Stimulated activated naive B cell treated with anti-CD40 and anti-IgM and Interleukin-4, amounts not matched to agents 10 μg/mL and 1 μg/mL and 100 μg/mL, for 72 hours (primary cell): ENCODE results near the gene RGS7.
"Not testable (repeated sequence)": the region's sequence is repeated elsewhere in the genome, so short reads cannot be mapped to it uniquely, and the experiment has no call there.

ENCODE experiments used
- ATAC-seq, 2 donors: fragments of 150-1000 bp; cut with Tn5 transposase; replicated peaks; 2 replicates each; pipeline ENCODE4 v1.10.0; 2021; ENCODE audit warnings: moderate library complexity in 1 of 2
- DNase-seq: peaks from one replicate; pipeline ENCODE4 v3.0.0; 2021
- H3K27ac Mint-ChIP-seq: one replicate; pipeline ENCODE4 v1.8.0; 2022; ENCODE audit warnings: mild to moderate bottlenecking, mixed read lengths
- H3K27me3 Mint-ChIP-seq, 2 donors: one replicate each; pipeline ENCODE4 v1.8.0; 2022; ENCODE audit warnings: mixed read lengths in 2 of 2
- H3K36me3 Mint-ChIP-seq, 2 donors: one replicate each; pipeline ENCODE4 v1.8.0; 2022; ENCODE audit warnings: mixed read lengths in 2 of 2, mild to moderate bottlenecking in 1 of 2
- H3K4me1 Mint-ChIP-seq, 2 donors: one replicate each; pipeline ENCODE4 v1.8.0; 2022; ENCODE audit warnings: mixed read lengths in 2 of 2, mild to moderate bottlenecking in 1 of 2
- H3K4me3 Mint-ChIP-seq, 2 donors: one replicate each; pipeline ENCODE4 v1.8.0; 2022; ENCODE audit warnings: mild to moderate bottlenecking in 2 of 2, mixed read lengths in 2 of 2, moderate library complexity in 1 of 2
- H3K9me3 Mint-ChIP-seq, 2 donors: one replicate each; pipeline ENCODE4 v1.8.0; 2022; ENCODE audit warnings: mixed read lengths in 2 of 2, mild to moderate bottlenecking in 1 of 2

RGS7 gene

DNA sequence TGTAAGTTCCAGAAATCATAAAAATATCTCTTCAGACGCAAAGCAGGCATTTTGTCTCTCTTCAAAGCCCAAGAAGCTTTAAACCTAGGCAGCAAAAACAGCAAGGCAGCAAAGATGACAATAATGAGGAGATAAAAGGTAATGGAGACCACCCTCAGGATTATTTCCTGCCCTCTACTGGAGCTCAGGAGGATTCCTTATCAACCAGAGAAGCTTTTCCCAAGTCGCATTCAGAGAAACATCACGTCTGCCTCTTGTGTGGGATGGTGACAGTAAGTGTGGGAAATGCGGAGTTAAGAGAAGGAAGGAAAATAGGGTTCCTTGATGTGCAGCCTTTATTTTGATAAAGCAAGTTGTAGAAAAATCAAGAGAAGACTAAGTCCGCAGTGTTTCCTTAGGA lies 365.8 kb downstream of the RGS7 start:
- H3K4me3 Mint-ChIP-seq = no peak overlapping the region
- no peaks in the 10 kb centered on the region for H3K36me3 Mint-ChIP-seq
- no peaks in the 10 kb centered on the region for H3K27me3 Mint-ChIP-seq
- DNase-seq (no peak), ATAC-seq (no peak)
- peaks cover 4% of the 10 kb centered on the region in 2 donors for H3K9me3 Mint-ChIP-seq
- H3K27ac Mint-ChIP-seq = no peak overlapping the region
- H3K4me1 Mint-ChIP-seq = no peaks in the 10 kb centered on the region

DNA sequence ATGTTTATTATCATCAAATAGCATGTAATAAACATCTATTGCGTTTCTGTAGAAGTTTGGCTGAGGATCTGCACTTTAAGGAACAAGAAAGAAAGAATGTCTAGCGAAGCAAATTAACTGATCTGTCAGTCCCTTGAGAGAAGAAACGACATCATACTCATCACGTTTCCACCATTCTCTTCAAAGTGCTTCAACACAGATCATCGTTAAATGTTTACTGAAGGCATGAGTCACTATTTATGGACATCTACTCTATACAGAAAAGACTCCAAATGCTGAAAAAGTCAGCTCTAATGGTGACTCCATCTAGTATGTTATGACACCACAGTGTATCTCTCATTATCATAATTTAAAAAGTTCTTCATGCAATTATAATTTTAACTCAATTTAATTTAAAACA lies 369.1 kb downstream of the RGS7 start:
- Mint-ChIP-seq H3K27ac (no peak overlapping the region), H3K36me3 (no peaks in the 10 kb centered on the region), H3K9me3 (peaks cover 4% of the 10 kb centered on the region in 2 donors), H3K4me1 (no peaks in the 10 kb centered on the region), H3K4me3 (no peak overlapping the region), H3K27me3 (no peaks in the 10 kb centered on the region)
- DNase-seq = no peak
- ATAC-seq = no peak

- ATAC-seq (no peak), DNase-seq (no peak)
- Mint-ChIP-seq H3K27ac (no peak overlapping the region), H3K27me3 (no peaks in the 10 kb centered on the region), H3K4me1 (no peaks in the 10 kb centered on the region), H3K36me3 (no peaks in the 10 kb centered on the region), H3K4me3 (no peak overlapping the region), H3K9me3 (peaks cover 2 to 4% of the 10 kb centered on the region in 2 donors)
Measured at GRCh38 chr1:240985081-240985480, 371.9 kb downstream of the RGS7 start.

GRCh38 chr1:240980342-240980741 lies 376.7 kb downstream of the RGS7 start:
- DNase-seq (no peak), ATAC-seq (peak; percentile 7 to 34)
- Mint-ChIP-seq H3K4me3 (no peak overlapping the region), H3K27ac (no peak overlapping the region), H3K27me3 (no peaks in the 10 kb centered on the region), H3K9me3 (no peaks in the 10 kb centered on the region), H3K36me3 (no peaks in the 10 kb centered on the region), H3K4me1 (no peaks in the 10 kb centered on the region)

DNA sequence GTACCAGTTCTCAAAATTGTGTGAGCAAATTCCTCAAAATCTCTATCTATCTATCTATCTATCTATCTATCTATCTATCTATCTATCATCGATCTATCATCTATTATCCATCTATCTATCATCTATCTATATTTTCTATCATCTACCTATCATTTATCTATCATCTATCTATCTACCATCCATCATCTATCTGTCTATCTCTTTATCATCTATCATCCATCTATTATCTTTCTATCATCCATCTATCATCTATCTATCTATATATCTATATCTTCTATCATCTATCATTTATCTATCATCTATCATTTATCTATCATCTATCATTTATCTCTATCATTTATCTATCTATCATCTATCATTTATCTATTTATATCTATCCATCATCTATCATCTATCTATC lies 380.3 kb downstream of the RGS7 start:
- no peaks in the 10 kb centered on the region for H3K9me3 Mint-ChIP-seq
- ATAC-seq = no peak
- H3K4me1 Mint-ChIP-seq = no peaks in the 10 kb centered on the region
- H3K36me3 Mint-ChIP-seq = no peaks in the 10 kb centered on the region
- no peak overlapping the region for H3K27ac Mint-ChIP-seq
- H3K27me3 Mint-ChIP-seq = no peaks in the 10 kb centered on the region
- H3K4me3 Mint-ChIP-seq = no peak overlapping the region
- DNase-seq = no peak

DNA sequence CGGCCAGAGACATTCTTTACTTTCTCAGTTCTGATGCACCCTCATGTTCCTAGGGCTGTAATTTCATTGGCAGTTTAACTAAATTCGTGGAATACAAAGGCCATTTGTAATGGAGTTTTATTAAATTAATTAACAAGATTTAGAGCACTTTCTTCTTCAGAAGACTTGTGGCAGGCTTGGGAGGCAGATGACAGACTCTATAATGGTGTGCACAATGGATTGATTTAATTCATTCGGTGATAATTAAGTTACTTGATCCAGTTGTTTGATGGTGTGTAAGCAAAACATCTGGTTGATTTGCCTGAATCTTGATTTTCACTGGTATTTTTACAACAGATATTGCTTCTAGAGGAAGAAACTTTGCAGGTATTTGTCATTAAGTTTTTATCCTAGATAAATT lies 383.1 kb downstream of the RGS7 start:
- H3K9me3 Mint-ChIP-seq = no peaks in the 10 kb centered on the region
- H3K27ac Mint-ChIP-seq = no peak overlapping the region
- no peak for ATAC-seq

GRCh38 chr1:240972059-240972458 lies 384.9 kb downstream of the RGS7 start:
- not testable (repeated sequence) for H3K36me3 Mint-ChIP-seq, H3K4me3 Mint-ChIP-seq, H3K27me3 Mint-ChIP-seq, H3K27ac Mint-ChIP-seq, H3K9me3 Mint-ChIP-seq, H3K4me1 Mint-ChIP-seq, ATAC-seq, DNase-seq

More for the DNA sequence above, 383.1 kb downstream of the RGS7 start:
- Mint-ChIP-seq H3K27me3 (no peaks in the 10 kb centered on the region), H3K4me3 (no peak overlapping the region), H3K36me3 (no peaks in the 10 kb centered on the region), H3K4me1 (no peaks in the 10 kb centered on the region)
- DNase-seq = no peak

DNA sequence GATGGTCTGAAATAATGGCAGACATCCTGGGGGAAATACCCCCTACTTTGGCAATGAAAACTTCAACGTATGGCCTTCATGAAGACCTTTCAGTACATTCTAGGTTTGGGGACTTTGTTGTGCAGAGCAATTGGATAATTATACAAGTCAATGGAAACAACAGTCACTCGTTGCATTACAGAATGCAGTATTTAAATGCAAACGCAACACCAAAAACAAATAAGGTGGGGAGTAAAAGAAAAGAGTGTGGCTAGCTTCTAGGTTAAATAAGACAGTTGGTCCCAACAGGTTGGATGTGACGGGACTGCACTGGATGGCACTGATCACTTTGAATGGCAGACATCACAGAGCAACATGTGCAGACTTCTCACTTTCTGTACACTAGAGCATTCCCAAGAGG lies 386.8 kb downstream of the RGS7 start:
- no peaks in the 10 kb centered on the region for H3K9me3 Mint-ChIP-seq
- no peaks in the 10 kb centered on the region for H3K27me3 Mint-ChIP-seq
- DNase-seq (no peak), ATAC-seq (no peak)
- H3K27ac Mint-ChIP-seq = no peak overlapping the region
- H3K4me1 Mint-ChIP-seq = no peaks in the 10 kb centered on the region
- no peak overlapping the region for H3K4me3 Mint-ChIP-seq
- H3K36me3 Mint-ChIP-seq = no peaks in the 10 kb centered on the region

GRCh38 chr1:240968864-240969263 lies 388.1 kb downstream of the RGS7 start:
- no peak for DNase-seq
- no peak overlapping the region for H3K27ac Mint-ChIP-seq
- H3K36me3 Mint-ChIP-seq = no peaks in the 10 kb centered on the region
- no peaks in the 10 kb centered on the region for H3K9me3 Mint-ChIP-seq
- H3K27me3 Mint-ChIP-seq = no peaks in the 10 kb centered on the region
- no peak overlapping the region for H3K4me3 Mint-ChIP-seq
- H3K4me1 Mint-ChIP-seq = no peaks in the 10 kb centered on the region
- ATAC-seq = no peak

DNA sequence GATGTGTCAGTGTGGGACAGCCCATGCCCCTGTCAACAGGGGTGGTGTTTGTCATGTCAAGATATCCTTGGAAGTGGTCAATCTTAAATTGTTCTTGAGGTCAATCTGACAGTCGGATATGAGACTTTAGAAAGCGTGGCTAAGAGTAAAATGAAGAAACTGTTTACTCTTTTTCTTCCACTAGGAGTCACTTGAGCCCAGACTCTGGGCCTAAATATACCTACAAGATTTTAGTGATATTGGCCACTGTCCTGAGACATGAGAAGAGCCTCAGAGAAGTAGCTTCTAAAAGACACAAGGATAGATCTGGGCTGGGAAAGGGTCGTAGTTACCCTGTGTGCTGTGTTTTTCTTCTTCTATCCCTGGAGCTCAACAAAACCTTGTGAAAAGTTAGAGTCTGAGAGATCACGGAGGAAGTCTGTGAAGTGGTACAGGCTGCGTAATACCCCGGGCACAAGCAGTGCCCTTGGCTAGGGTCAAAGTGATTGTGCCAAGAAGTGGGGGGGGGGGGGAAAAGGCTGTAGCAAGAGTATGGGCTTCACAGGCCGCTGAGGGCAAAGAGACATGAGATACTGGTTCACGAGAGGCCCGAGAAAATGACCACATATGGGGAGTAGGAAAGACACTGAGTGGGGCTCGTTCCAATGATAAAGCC lies 389.8 kb downstream of the RGS7 start:
- DNase-seq (no peak), ATAC-seq (no peak)
- Mint-ChIP-seq H3K27me3 (no peaks in the 10 kb centered on the region), H3K36me3 (no peaks in the 10 kb centered on the region), H3K9me3 (no peaks in the 10 kb centered on the region), H3K4me3 (no peak overlapping the region), H3K4me1 (no peaks in the 10 kb centered on the region), H3K27ac (no peak overlapping the region)

- no peak overlapping the region for H3K27ac Mint-ChIP-seq
- H3K4me3 Mint-ChIP-seq = no peak overlapping the region
- H3K36me3 Mint-ChIP-seq = no peaks in the 10 kb centered on the region
- DNase-seq (no peak), ATAC-seq (no peak)
- H3K9me3 Mint-ChIP-seq = no peaks in the 10 kb centered on the region
- no peaks in the 10 kb centered on the region for H3K27me3 Mint-ChIP-seq
- H3K4me1 Mint-ChIP-seq = no peaks in the 10 kb centered on the region
Measured at GRCh38 chr1:240965581-240966091, 391.4 kb downstream of the RGS7 start.

GRCh38 chr1:240962086-240962485 lies 394.9 kb downstream of the RGS7 start:
- Mint-ChIP-seq H3K4me3 (no peak overlapping the region), H3K27me3 (no peaks in the 10 kb centered on the region), H3K36me3 (no peaks in the 10 kb centered on the region), H3K27ac (no peak overlapping the region), H3K4me1 (no peaks in the 10 kb centered on the region), H3K9me3 (no peaks in the 10 kb centered on the region)
- DNase-seq (no peak), ATAC-seq (no peak)

DNA sequence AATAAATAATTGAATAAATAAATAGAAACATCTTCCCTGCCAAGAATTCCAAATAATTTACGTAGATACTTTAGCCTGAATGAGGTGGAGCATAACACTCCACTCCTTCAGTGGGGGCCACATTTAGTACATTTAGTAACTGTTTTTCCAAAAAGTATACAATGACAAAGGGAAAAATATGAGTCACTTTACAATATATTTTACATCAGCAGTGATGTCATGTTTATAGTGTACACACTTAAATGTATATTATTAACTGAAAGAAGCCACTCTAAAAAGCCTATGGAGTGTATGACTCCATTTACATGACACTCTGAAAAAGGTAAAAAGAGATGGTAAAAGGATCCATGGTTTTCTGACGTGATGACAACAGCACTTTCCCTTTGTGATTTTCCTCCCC lies 400.6 kb downstream of the RGS7 start:
- no peaks in the 10 kb centered on the region for H3K27me3 Mint-ChIP-seq
- no peak for ATAC-seq
- H3K27ac Mint-ChIP-seq = no peak overlapping the region
- H3K4me1 Mint-ChIP-seq = no peaks in the 10 kb centered on the region
- no peak for DNase-seq
- no peaks in the 10 kb centered on the region for H3K36me3 Mint-ChIP-seq
- peaks cover 2 to 4% of the 10 kb centered on the region in 2 donors for H3K9me3 Mint-ChIP-seq
- H3K4me3 Mint-ChIP-seq = no peak overlapping the region

- Mint-ChIP-seq H3K9me3 (peaks cover 2 to 4% of the 10 kb centered on the region in 2 donors), H3K4me1 (no peaks in the 10 kb centered on the region), H3K36me3 (no peaks in the 10 kb centered on the region), H3K4me3 (no peak overlapping the region), H3K27me3 (no peaks in the 10 kb centered on the region), H3K27ac (no peak overlapping the region)
- no peak for DNase-seq
- no peak for ATAC-seq
Measured at GRCh38 chr1:240956020-240956419, 401.0 kb downstream of the RGS7 start.

GRCh38 chr1:240947438-240948224 lies 409.4 kb downstream of the RGS7 start:
- Mint-ChIP-seq H3K9me3 (no peaks in the 10 kb centered on the region), H3K4me1 (no peaks in the 10 kb centered on the region), H3K27ac (no peak overlapping the region), H3K27me3 (no peaks in the 10 kb centered on the region), H3K4me3 (no peak overlapping the region), H3K36me3 (no peaks in the 10 kb centered on the region)
- DNase-seq (no peak), ATAC-seq (no peak)
